ENCODE results near the gene TENM4. TPM values are rescaled to one million over a fixed set of nuclear protein-coding genes. Genes with fewer than 3 reads are reported as not detected.

Gene TENM4
- total and polyA plus RNA-seq, 2 of the 8 experiments (the other 6 are each of a cell fraction or from before 2014, with no cell fraction given): 3.5 to 7.2 TPM

DNA sequence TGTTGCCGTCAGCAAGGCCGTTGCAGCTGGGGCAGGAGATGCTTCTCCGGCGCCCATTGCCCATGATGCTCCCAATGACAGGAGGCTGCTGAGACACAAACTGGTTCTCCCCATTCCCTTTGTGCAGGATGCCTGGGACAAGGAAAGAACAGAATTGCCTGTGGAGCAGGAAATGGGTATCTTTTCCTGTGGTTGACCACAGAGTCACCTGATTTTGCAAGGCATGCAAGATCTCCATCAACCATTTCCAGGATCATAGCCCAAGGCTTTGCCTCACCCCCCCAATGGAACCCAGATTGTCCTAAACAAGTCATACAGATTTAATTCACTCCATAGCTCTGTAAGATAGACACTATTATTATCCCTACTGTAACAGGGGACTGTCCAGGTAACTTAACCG, 718.0 kb downstream of the TENM4 start (continued):
- no peak for TF ChIP-seq KDM1A (IDR thresholded peaks at IDR 0.05; ENCODE audit: borderline replicate concordance, low read length)
- no peak for TF ChIP-seq EP300 (IDR thresholded peaks at IDR 0.05; ENCODE audit: borderline replicate concordance in 1 of 2, low read depth in 2 of 2, low read length in 2 of 2)
- no peak for TF ChIP-seq CHD1 (IDR thresholded peaks at IDR 0.05; ENCODE audit: low read depth, low read length)
- TF ChIP-seq SAP30 (IDR thresholded peaks at IDR 0.05; ENCODE audit: insufficient read depth, insufficient replicate concordance, low read length): no peak
- no peak for TF ChIP-seq GABPA (IDR thresholded peaks at IDR 0.05; ENCODE audit: borderline replicate concordance, insufficient read depth, low read length)
- no peak for TF ChIP-seq JUN (IDR thresholded peaks at IDR 0.05; ENCODE audit: low read depth, low read length)
- TF ChIP-seq SIN3A (conservative IDR thresholded peaks at IDR 0.05 in 1 of 2, IDR thresholded peaks at IDR 0.05 in 1 of 2; ENCODE audit: low read depth in 1 of 2, low read length in 2 of 2): no peak
- TF ChIP-seq, protein P1, sequence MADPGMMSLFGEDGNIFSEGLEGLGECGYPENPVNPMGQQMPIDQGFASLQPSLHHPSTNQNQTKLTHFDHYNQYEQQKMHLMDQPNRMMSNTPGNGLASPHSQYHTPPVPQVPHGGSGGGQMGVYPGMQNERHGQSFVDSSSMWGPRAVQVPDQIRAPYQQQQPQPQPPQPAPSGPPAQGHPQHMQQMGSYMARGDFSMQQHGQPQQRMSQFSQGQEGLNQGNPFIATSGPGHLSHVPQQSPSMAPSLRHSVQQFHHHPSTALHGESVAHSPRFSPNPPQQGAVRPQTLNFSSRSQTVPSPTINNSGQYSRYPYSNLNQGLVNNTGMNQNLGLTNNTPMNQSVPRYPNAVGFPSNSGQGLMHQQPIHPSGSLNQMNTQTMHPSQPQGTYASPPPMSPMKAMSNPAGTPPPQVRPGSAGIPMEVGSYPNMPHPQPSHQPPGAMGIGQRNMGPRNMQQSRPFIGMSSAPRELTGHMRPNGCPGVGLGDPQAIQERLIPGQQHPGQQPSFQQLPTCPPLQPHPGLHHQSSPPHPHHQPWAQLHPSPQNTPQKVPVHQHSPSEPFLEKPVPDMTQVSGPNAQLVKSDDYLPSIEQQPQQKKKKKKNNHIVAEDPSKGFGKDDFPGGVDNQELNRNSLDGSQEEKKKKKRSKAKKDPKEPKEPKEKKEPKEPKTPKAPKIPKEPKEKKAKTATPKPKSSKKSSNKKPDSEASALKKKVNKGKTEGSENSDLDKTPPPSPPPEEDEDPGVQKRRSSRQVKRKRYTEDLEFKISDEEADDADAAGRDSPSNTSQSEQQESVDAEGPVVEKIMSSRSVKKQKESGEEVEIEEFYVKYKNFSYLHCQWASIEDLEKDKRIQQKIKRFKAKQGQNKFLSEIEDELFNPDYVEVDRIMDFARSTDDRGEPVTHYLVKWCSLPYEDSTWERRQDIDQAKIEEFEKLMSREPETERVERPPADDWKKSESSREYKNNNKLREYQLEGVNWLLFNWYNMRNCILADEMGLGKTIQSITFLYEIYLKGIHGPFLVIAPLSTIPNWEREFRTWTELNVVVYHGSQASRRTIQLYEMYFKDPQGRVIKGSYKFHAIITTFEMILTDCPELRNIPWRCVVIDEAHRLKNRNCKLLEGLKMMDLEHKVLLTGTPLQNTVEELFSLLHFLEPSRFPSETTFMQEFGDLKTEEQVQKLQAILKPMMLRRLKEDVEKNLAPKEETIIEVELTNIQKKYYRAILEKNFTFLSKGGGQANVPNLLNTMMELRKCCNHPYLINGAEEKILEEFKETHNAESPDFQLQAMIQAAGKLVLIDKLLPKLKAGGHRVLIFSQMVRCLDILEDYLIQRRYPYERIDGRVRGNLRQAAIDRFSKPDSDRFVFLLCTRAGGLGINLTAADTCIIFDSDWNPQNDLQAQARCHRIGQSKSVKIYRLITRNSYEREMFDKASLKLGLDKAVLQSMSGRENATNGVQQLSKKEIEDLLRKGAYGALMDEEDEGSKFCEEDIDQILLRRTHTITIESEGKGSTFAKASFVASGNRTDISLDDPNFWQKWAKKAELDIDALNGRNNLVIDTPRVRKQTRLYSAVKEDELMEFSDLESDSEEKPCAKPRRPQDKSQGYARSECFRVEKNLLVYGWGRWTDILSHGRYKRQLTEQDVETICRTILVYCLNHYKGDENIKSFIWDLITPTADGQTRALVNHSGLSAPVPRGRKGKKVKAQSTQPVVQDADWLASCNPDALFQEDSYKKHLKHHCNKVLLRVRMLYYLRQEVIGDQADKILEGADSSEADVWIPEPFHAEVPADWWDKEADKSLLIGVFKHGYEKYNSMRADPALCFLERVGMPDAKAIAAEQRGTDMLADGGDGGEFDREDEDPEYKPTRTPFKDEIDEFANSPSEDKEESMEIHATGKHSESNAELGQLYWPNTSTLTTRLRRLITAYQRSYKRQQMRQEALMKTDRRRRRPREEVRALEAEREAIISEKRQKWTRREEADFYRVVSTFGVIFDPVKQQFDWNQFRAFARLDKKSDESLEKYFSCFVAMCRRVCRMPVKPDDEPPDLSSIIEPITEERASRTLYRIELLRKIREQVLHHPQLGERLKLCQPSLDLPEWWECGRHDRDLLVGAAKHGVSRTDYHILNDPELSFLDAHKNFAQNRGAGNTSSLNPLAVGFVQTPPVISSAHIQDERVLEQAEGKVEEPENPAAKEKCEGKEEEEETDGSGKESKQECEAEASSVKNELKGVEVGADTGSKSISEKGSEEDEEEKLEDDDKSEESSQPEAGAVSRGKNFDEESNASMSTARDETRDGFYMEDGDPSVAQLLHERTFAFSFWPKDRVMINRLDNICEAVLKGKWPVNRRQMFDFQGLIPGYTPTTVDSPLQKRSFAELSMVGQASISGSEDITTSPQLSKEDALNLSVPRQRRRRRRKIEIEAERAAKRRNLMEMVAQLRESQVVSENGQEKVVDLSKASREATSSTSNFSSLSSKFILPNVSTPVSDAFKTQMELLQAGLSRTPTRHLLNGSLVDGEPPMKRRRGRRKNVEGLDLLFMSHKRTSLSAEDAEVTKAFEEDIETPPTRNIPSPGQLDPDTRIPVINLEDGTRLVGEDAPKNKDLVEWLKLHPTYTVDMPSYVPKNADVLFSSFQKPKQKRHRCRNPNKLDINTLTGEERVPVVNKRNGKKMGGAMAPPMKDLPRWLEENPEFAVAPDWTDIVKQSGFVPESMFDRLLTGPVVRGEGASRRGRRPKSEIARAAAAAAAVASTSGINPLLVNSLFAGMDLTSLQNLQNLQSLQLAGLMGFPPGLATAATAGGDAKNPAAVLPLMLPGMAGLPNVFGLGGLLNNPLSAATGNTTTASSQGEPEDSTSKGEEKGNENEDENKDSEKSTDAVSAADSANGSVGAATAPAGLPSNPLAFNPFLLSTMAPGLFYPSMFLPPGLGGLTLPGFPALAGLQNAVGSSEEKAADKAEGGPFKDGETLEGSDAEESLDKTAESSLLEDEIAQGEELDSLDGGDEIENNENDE (IDR thresholded peaks at IDR 0.05; ENCODE audit: insufficient replicate concordance, low read length): no peak
